Stimulated activated CD4-positive, alpha-beta T cell treated with anti-CD3 and anti-CD28 coated beads, Interleukin-15, amount 100 ng/mL, for 1 hour (primary cell): ENCODE results near the gene RHBDL1.
A peak's percentile ranks its signal among the peaks of the same experiment; 100 is the strongest.

ENCODE experiments used
- DNase-seq, 2 donors: peaks; one replicate each; pipeline ENCODE4 v3.0.0-alpha.2; 2020; ENCODE audit warnings: low read depth in 1 of 2, low spot score in 1 of 2

RHBDL1 gene

GRCh38 chr16:636206-637080 is 39.0 kb upstream of the RHBDL1 start, which contains the start of gene METTL26:
METTL26 (minus strand) TSS chr16:636305; CDS start chr16:636290, 15 bp downstream.
- peak; percentile 83 to 91 for DNase-seq

GRCh38 chr16:637081-638018 is 38.1 kb upstream of the RHBDL1 start:
- peak; percentile 80 to 83 for DNase-seq

GRCh38 chr16:638034-638543 is 37.4 kb upstream of the RHBDL1 start:
- DNase-seq: no peak

- DNase-seq: no peak
These were observed 36.6 kb upstream of the RHBDL1 start for GRCh38 chr16:638836-639235.

- DNase-seq: no peak
These were observed 34.9 kb upstream of the RHBDL1 start for GRCh38 chr16:640614-641013.

- DNase-seq: peak; percentile 29 to 62
These were observed 33.9 kb upstream of the RHBDL1 start, which contains the start of gene MCRIP2 for GRCh38 chr16:641326-642188. MCRIP2 (plus strand) TSS chr16:641828; CDS start chr16:641992, 164 bp downstream.

- DNase-seq: peak in 1 of 2 donors; percentile 30
These were observed 33.1 kb upstream of the RHBDL1 start for GRCh38 chr16:642189-643049.

- DNase-seq: no peak
These were observed 32.5 kb upstream of the RHBDL1 start for GRCh38 chr16:643050-643368.

GRCh38 chr16:644556-644955 is 30.9 kb upstream of the RHBDL1 start:
- no peak for DNase-seq

GRCh38 chr16:645852-646678 is 29.4 kb upstream of the RHBDL1 start:
- no peak for DNase-seq

GRCh38 chr16:646679-647172 is 28.7 kb upstream of the RHBDL1 start:
- DNase-seq: no peak

- DNase-seq: no peak
These were observed 28.1 kb upstream of the RHBDL1 start for GRCh38 chr16:647173-647902.

GRCh38 chr16:648071-648780 is 27.2 kb upstream of the RHBDL1 start:
- DNase-seq: peak in 1 of 2 donors; percentile 27

GRCh38 chr16:648781-649589 is 26.5 kb upstream of the RHBDL1 start, which contains the start of gene WDR90:
WDR90 (plus strand) TSS chr16:649365; CDS start chr16:649417, 52 bp downstream.
- DNase-seq: peak; percentile 80 to 91

- DNase-seq: no peak
These were observed 25.8 kb upstream of the RHBDL1 start for GRCh38 chr16:649631-650030.

GRCh38 chr16:651844-652243 is 23.6 kb upstream of the RHBDL1 start:
- no peak for DNase-seq
